NCI-H82 treated with DMSO at 0.1 percent for 48 hours (cell line): Measurements from ENCODE around the gene TSPAN32.

Source experiments
- DNase-seq: peaks from one replicate; lab custom pipeline; 2025; ENCODE audit not compliant: unreplicated experiment; lab: John Stamatoyannopoulos, UW

The TSPAN32 gene

GRCh38 chr11:2266586-2267305 lies 35.1 kb upstream of the TSPAN32 start:
- DNase-seq = no peak

- DNase-seq = no peak
These were observed 34.4 kb upstream of the TSPAN32 start for GRCh38 chr11:2267306-2267850.

GRCh38 chr11:2267851-2268728 lies 33.7 kb upstream of the TSPAN32 start:
- DNase-seq = no peak

GRCh38 chr11:2268729-2269600 lies 32.8 kb upstream of the TSPAN32 start:
- no peak for DNase-seq

GRCh38 chr11:2269601-2270321 lies 32.1 kb upstream of the TSPAN32 start:
- no peak for DNase-seq

- no peak for DNase-seq
These were observed 31.3 kb upstream of the TSPAN32 start, which contains the start of gene ASCL2 for GRCh38 chr11:2270322-2271076. Gene ASCL2 (minus strand): TSS chr11:2270588. CDS start chr11:2270332, 256 bp downstream.

- no peak for DNase-seq
These were observed 30.8 kb upstream of the TSPAN32 start for GRCh38 chr11:2271077-2271326.

- no peak for DNase-seq
These were observed 30.2 kb upstream of the TSPAN32 start for GRCh38 chr11:2271327-2272227.

- no peak for DNase-seq
These were observed 29.4 kb upstream of the TSPAN32 start for GRCh38 chr11:2272228-2272945.

GRCh38 chr11:2272946-2273280 lies 28.9 kb upstream of the TSPAN32 start:
- no peak for DNase-seq

- DNase-seq = no peak
These were observed 28.5 kb upstream of the TSPAN32 start for GRCh38 chr11:2273311-2273710.

- DNase-seq = no peak
These were observed 28.0 kb upstream of the TSPAN32 start for GRCh38 chr11:2273771-2274170.

GRCh38 chr11:2275334-2276279 lies 26.2 kb upstream of the TSPAN32 start:
- no peak for DNase-seq

- no peak for DNase-seq
These were observed 25.4 kb upstream of the TSPAN32 start for GRCh38 chr11:2276280-2277007.

GRCh38 chr11:2277008-2277346 lies 24.8 kb upstream of the TSPAN32 start:
- no peak for DNase-seq

- no peak for DNase-seq
These were observed 23.8 kb upstream of the TSPAN32 start for GRCh38 chr11:2277933-2278523.
